Activated CD8-positive, alpha-beta memory T cell treated with anti-CD3 and anti-CD28 coated beads, Interleukin-2, amount 50 U/mL, for 24 hours (primary cell): Measurements from ENCODE around the gene MMP28.
A peak's percentile ranks its signal among the peaks of the same experiment; 100 is the strongest.

Source experiments
- DNase-seq: peaks from one replicate; pipeline ENCODE4 v3.0.0-alpha.2; 2020; ENCODE audit errors: extremely low read depth

The MMP28 gene, protein sequence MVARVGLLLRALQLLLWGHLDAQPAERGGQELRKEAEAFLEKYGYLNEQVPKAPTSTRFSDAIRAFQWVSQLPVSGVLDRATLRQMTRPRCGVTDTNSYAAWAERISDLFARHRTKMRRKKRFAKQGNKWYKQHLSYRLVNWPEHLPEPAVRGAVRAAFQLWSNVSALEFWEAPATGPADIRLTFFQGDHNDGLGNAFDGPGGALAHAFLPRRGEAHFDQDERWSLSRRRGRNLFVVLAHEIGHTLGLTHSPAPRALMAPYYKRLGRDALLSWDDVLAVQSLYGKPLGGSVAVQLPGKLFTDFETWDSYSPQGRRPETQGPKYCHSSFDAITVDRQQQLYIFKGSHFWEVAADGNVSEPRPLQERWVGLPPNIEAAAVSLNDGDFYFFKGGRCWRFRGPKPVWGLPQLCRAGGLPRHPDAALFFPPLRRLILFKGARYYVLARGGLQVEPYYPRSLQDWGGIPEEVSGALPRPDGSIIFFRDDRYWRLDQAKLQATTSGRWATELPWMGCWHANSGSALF

DNA sequence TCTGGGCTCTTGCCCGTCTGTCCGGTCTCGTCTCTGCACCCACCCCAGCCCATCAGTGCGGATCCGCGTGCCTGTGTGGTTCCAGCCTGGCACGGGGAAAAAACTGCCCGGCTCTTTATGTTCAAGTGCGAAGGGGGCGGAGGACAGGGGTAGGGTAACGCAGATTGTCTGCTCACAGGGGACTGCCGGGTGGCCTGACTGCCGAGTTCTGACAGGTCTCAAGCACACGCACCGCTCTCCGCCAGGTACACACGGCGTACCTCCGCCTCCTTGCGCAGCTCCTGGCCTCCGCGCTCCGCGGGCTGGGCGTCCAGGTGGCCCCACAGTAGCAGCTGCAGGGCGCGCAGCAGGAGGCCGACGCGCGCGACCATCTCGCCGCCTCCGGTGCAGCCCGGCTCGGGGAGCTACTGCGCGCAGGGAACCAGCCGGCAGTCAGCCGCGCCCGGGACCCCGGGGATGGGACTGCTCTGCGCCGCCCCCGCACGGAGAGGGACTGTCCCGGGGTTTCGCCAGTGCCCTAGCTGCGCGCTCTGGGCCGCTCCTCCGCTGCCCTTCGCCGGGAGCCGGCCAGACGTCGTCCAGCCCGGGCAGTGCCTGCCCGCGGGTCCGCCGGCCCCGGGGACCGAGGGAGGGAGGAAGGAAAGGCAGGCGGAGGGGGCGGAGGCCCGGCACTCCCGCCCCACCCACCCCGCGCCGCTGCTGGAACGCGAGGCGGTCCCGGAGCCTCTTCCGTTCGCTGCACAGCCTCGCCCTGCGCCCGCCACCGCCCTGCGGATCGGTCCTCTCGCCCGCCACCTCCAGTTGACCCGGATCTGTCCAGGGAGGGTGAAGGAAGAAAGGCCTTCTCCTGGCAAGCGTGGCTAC lies at the start of gene MMP28:
TSS of gene MMP28 (minus strand) at position 635 of the 864 bp plus-strand sequence. CDS start at position 371, 264 bp downstream.
- no peak for DNase-seq

DNA sequence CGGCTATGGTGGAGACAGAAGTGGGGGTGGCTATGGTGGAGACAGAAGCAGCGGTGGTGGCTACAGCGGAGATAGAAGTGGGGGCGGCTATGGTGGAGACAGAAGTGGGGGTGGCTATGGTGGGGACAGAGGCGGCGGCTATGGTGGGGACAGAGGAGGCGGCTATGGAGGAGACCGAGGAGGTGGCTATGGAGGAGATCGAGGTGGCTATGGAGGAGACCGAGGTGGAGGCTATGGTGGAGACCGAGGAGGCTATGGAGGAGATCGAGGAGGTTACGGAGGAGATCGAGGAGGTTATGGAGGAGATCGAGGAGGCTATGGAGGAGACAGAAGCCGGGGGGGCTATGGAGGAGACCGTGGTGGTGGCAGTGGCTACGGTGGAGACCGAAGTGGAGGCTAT lies 49.1 kb upstream of the MMP28 start:
- DNase-seq = no peak

DNA sequence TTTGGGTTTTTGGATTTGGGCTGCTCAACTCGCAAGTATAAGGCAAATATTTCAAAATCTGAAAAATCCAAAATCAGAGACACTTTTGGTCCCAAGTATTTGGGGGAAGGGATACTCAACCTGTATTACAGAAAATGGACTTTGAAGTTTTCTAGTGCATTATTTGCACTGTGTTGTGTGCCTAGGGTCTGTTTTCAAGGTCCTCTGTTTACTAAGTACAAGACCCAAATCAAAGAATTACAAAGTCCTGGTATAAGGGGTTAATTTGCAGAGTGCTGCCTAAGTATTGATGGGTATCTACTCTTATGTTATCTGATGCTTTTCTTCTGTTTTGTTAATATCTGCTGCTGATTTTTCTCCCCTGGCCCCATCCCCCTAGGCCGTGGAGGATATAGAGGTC lies 48.3 kb upstream of the MMP28 start:
- no peak for DNase-seq

DNA sequence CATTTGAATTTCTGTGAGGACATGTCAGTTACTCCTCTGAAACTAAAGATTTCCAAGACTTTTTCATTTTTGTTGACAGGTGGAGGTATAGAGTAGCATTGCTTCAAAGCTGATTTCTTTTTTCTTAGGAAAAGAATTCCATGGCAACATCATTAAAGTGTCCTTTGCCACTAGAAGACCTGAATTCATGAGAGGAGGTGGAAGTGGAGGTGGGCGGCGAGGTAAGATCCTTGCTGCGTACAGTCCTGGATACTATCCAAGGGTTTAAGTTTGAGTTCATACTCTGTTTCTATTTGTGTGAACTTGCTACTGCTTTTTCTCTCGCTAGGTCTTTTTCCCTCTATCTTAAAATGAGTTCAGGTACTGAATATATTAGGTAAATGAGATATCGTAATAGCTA lies 46.8 kb upstream of the MMP28 start:
- DNase-seq = no peak

DNA sequence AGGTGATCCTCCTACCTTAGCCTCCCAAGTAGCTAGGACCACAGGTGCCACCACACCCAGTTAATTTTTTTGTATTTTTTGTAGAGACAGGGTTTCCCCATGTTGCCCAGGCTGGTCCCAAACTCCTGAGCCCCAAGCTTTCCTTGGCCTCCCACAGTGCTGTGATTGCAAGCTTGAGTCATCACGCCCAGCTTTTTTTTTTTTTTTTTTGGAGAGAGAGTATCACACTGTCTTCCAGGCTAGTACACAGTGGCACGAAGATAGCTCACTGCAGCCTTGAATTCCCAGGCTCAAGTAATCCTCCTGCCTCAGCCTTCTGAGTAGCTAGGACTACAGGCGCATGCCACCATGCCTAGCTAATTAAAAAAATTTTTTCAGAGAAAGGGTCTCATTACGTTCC lies 46.1 kb upstream of the MMP28 start:
- DNase-seq = no peak

DNA sequence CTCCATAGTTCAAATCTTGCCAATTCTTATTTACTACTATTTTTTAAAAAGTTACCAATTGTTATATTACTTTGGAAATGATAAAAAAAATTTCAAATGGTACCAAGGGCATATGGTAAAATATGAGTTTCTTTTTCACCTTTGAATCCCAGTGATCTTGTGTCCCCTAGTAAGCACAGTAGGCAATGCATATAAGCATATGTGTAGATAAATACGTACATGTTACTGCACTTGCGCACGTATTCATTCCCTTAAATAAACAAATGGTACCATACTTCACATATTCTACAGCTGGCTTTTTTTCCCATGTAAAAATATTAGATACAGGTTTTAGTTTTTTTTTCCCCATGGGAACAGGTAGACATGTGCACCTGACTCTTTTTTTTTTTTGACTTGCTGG lies 45.7 kb upstream of the MMP28 start:
- no peak for DNase-seq

DNA sequence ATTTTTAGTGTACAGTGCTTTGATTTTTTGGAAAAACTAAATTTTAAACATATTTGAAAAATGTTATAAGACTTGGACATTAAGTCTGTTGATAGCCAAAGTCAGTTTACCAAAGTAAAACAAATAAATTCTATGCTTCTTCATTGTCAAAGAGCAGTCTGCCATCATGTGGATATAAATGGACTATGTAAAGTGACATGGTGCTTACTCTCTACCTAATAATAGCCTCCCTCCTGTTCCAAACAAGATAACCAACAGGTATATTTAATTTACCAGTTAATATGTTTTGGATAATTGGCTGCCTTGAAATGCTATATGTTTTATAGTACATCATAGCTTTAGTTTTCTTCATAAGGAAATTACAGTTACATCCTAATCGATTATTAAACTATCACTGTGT lies 29.8 kb upstream of the MMP28 start:
- DNase-seq = no peak

DNA sequence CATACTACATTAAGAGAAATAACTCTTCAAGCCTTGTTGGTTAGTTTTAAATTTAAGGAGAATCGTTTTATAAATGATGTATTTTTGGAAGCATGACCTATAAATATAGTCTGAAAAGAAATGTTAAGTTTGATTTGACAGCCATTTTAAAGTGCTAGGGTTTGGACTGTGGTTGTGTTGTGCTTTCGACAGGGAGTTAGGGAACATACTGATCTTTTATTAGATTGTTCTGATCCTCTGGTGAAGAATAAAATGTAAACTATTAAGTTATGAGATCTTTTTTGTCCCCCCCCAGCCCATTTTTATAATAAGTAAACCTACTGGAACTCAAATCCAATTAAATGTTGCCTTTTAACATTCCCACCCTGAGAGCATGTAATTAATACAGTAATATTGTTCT lies 25.9 kb upstream of the MMP28 start:
- DNase-seq = no peak

DNA sequence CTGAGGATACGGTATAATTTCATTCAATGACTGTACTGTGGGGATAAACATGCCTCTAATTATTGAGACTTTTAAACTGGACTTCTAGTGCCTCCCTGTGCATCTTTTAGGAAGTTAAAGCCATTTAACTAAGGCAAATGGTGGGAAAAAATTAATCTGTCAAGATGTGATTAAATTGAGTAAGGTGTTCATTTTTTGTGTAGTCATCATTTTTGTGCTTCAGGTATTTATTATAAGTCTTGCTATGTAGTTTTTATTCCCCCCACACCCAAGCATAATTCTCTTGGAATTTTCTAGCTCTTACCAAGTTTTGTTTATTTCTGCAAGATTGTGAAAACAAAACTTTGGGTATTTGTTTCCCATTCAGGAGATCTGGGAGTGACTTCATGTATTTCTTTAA lies 24.0 kb upstream of the MMP28 start:
- no peak for DNase-seq

DNA sequence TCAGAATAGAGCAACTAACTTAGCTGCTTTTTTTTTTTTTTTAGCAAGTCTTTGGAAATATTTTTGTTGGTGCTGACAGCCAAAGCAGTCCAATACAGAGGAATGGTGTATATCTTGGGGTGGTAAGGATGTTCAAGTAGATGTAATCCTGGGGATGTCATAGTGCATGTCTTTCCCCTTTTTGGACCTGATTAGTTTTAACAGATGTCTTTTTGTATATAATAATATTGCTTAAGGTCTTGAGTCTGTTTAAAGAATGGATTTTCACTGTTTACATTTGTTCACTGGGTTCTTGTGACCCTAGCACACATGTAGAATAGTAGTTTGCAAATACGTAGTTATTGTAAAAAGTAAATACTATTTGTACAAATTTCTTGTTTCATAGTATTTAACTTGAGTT lies 21.8 kb upstream of the MMP28 start:
- DNase-seq = no peak

DNA sequence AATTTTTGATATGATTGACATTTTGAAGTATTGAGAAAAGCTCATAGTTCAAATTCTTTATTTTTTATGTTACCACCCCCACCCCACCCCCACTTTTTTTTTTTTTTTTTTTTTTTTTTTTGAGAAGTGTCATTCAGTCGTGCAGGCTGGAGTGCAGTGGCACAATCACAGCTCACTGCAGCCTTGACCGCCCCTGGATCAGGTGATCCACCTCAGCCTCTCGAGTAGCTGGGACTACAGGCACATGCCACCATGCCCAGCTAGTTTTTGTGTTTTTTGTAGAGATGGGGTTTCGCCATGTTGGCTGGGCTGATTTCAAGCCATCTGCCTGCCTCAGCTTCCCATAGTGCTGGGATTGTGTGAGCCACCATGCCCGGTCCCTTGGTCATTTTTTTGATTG lies 21.3 kb upstream of the MMP28 start:
- no peak for DNase-seq

DNA sequence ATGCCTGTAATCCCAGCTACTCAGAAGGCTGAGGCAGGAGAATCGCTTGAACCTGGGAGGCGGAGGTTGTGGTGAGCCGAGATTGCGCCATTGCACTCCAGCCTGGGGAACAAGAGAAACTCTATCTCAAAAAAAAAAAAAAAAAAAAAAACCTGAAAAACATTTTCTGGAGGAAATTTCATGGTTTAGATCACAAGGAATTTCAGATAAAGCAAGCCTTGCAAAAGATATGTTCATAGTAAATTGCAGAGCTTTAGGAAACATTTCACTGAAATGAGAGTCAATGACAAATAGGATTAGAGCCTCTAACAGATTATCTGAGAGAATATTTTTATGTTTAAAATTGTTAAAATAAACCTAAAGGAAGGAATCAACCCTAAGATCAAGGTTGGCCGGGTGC lies 17.0 kb upstream of the MMP28 start:
- DNase-seq = no peak

DNA sequence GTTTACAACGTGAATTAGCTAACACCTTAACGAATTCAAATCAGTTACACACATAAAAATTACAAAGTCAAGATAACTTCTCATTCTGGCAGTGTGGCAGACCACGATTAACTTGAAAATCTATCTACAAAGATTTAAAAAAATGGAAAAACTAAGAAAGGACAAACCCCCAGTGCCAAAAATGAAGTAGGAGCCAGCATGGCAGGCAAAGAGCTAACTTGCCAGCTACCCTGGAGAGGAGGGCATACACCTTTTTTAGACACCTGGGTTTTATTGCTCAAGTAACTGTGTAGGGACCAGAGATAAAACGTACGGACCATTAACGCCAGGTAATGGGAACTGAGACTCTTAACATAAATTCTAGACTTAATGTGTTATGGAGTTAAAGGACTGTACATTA lies 16.3 kb upstream of the MMP28 start:
- no peak for DNase-seq

DNA sequence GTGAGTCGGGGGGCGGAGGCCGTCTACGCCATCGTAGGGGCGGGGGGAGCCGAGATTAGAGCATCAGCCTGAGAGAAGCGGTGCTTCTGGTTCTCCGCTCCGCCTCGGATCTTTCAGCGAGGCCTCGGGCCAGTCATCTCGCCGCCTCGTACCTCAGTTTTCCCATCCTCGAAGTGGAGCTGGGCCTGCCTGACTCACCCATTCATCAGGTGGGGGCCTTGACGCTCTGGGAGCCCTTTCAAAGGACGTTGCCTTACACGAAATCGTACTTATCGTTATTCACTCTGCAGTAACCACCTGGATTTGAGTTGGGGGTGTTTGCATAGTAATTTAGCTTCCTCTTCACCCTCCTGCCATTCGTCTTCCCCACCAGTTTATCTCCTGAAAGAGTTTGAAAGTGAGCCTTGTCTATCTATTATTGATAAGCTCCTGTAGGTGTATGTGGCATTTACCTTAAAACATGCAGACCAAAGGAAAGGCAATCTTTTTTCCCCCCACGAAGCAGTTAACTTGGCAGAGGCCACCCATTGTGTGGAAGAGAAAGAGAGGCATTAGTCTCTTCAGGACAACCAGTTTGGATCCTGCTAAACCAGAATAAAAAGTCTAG lies 14.5 kb upstream of the MMP28 start:
- peak; percentile 19 for DNase-seq

DNA sequence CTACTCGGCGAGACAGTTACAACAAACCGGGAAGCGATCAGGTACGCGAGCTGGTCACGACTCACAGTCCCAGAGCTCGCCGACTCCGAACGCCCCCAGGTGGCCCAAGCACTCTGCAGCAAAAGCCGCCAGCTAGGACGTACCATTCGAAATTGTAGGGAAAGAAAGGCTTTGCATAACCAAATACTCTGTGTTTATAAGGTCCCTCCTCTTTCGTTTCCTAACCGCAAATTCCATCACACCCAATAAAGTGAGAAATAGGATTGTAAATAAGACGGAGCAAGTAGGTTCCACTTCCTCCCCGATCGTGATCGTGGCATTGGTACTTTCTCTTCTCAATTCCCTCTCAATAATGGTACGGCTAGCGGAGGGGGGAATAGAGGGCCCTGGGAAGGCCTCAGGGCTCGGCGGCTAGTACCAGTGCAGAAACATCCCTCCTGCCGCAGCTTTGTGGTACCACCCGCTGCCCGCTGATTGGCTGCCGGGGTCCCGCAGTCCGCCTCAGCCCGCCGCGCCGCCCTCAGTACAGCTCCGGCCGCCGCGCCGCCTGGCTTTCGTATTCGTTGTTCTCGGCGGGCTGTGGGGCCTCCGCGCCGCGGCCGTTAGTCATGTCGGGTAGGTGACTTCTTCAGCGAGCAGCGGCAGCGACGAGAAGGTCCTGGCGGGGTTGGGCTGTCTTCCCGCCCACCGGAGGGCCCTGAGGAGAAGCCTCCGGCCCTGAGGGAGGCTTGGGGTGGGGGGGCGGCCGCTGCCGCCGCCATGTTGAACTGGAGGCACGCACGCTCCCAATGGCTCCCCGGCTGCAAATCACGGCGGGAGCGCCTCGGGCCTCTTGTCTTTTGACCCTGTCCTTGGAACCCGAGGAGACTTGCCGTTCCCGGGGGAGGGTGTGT lies 13.8 kb upstream of the MMP28 start, which contains the start of gene TAF15:
TSS of gene TAF15 (plus strand) at position 523 of the 893 bp plus-strand sequence. CDS start at position 609, 86 bp downstream.
- peak; percentile 88 for DNase-seq

DNA sequence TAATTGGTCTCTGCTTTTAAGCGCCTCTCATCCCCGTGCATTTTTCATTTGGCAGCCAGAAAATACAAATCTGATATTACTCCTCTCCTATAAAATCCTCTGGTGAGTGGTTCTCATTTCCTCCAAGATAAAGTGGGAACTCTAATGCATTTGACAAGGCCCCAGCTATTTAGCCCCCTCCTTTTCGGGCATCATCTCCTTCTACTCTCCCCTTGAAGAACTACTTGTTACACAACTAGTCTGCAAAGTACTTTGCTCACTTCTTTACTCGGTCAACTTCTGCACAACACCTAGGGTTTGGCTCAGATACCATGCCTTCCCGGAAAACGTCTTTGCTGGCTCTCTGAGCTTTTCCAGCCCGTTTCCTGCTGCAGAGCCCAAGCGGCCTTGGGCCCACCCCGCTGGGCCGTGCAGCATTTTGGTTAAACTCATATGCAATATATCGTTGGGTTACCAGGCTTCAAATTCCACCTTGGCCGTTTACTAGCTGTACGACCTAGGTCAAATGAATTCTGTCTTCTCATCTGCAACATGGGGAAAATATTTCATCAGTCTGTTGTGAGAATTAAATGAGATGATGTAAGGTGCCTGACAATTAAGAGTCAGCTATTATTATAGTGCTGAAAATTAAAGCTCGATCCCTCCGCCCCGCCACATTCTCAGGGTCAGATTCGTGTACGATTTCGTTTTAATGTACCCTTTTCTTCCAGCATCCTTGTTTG lies 13.0 kb upstream of the MMP28 start:
- DNase-seq = no peak

DNA sequence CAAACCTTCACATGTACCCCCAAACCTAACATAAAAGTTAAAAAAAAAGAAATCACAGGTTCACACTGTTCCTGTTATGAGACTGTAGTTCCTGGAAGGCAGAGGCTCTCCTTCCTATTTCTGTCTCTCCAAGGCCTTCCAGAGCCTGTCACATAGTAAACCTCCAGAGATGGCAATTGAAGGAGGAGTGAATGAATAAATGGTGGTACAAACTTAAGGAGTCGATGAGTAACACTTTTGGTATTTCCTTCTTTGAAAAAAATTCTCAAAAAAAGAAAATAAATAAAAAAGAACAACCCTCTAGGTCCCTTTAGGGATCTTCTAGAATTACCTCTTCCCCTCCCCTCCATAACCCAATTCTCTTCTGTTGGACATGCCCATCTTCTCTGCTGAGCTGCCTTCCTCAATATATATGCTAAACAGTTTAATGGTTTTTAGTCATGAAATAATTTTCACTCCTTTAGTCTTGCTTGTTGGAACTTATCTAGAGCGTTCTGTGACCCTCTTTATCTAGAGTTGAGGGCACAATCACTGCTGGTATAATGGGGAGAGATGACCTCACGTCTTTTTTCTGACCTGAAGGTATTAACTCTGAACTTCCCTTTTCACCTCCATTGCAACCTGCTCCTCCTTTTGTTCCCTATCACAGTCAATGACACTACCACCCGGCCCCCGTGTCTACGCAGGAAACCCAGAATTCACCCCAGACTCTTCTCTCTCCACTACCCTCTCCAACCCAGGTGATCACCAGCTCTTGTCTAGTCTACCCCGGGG lies 12.1 kb upstream of the MMP28 start:
- DNase-seq = no peak

DNA sequence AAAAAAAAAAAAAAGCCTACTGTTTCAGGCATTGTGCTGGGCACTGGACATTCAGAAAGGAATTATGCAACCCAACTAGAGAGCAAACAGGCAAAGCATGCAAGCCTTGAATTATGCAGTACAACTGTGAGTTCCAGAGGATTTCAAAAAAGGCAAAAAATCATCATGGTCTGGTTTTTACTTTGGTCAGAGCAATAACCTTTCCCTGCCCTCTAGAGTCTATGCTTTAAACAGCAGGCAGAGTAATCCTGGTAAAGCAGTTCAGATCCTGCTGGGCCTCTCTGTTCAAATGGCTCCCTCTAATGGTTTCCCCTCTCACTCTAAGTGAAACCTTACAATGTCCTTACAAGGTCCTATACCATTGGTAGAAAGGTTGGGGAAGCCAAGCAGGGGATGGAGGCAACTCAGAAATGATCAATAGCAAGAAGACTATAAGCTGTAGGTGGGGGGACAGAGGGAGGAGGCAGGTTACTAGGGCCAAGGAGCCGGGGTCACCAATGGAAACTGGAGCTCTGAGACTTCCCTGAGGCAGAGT lies 9.3 kb upstream of the MMP28 start:
- DNase-seq = no peak

DNA sequence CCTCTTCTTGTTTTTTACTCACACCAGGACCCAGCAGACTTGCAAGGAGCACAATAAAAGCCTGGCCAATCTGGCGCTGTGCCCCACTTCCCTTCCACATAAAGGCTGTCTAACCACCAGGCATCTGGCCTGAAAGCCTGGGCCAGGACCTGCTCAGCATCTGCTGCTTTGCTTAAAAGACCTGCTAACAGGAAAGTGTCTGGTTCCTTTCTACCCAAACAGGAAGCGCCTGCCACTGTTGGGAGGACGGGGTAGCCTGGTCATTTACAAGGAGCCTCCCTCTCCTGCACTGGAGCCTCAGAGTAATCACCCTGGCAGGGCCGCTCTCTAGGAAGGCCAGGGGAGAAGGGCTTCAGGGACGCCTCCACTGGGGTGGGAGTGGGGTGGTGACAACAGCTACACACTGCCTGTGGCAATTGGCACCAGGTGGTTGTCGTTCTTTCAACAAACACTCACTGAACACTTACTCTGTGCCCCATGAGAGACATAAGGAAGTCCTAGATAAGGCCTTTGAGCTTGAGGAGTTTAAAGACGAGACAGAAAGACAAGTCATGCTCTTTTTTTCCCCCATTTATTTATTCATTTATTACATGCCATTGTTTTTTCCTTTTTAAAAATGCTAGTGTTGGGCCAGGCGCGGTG lies 6.3 kb upstream of the MMP28 start:
- DNase-seq = no peak
